Measurements from ENCODE around the gene PRRT1B.

Gene PRRT1B

GRCh38 chr9:131583836-131584555, 38.7 kb downstream of the PRRT1B start:
- no peak overlapping the region for H3K4me3 ChIP-seq (ENCODE audit: low read depth, low read length)
- TF ChIP-seq CTCF (IDR thresholded peaks at IDR 0.05; ENCODE audit: low read depth, low read length): no peak

- no peak for TF ChIP-seq CTCF (IDR thresholded peaks at IDR 0.05; ENCODE audit: low read depth, low read length)
- no peak overlapping the region for H3K4me3 ChIP-seq (ENCODE audit: low read depth, low read length)
These were observed 39.5 kb downstream of the PRRT1B start for GRCh38 chr9:131584858-131585257.

GRCh38 chr9:131585375-131585774, 40.1 kb downstream of the PRRT1B start:
- no peak overlapping the region for H3K4me3 ChIP-seq (ENCODE audit: low read depth, low read length)
- TF ChIP-seq CTCF (IDR thresholded peaks at IDR 0.05; ENCODE audit: low read depth, low read length): no peak

GRCh38 chr9:131587331-131587730, 42.0 kb downstream of the PRRT1B start:
- no peak overlapping the region for H3K4me3 ChIP-seq (ENCODE audit: low read depth, low read length)
- TF ChIP-seq CTCF (IDR thresholded peaks at IDR 0.05; ENCODE audit: low read depth, low read length): no peak

GRCh38 chr9:131587906-131588305, 42.6 kb downstream of the PRRT1B start:
- TF ChIP-seq CTCF (IDR thresholded peaks at IDR 0.05; ENCODE audit: low read depth, low read length): no peak

GRCh38 chr9:131588396-131588795, 43.1 kb downstream of the PRRT1B start:
- H3K4me3 ChIP-seq (ENCODE audit: low read depth, low read length): no peak overlapping the region
- TF ChIP-seq CTCF (IDR thresholded peaks at IDR 0.05; ENCODE audit: low read depth, low read length): no peak

More at GRCh38 chr9:131587906-131588305, 42.6 kb downstream of the PRRT1B start:
- no peak overlapping the region for H3K4me3 ChIP-seq (ENCODE audit: low read depth, low read length)

- no peak overlapping the region for H3K4me3 ChIP-seq (ENCODE audit: low read depth, low read length)
- no peak for TF ChIP-seq CTCF (IDR thresholded peaks at IDR 0.05; ENCODE audit: low read depth, low read length)
These were observed 43.9 kb downstream of the PRRT1B start for GRCh38 chr9:131589124-131589711.
